Ovary (tissue), 9 donors: ENCODE measurements around the gene NOD1. TPM values are rescaled to one million over a fixed set of nuclear protein-coding genes. Genes with fewer than 3 reads are reported as not detected.

Experiments used
- DNase-seq, 5 donors: peaks; one replicate each; pipeline ENCODE4 v3.0.0-alpha.2; 2019 to 2020
- H3K27ac ChIP-seq, 2 donors: fragments of 200-600 bp; one replicate each; pipeline versions ENCODE4 v1.5.1 to v1.8.0; 2019 to 2022
- H3K27me3 ChIP-seq: fragments of 200-600 bp; one replicate; pipeline ENCODE4 v1.8.0; 2022
- H3K36me3 ChIP-seq: fragments of 200-600 bp; sonication (generic); one replicate; pipeline ENCODE4 v1.5.1; 2019
- H3K4me1 ChIP-seq: one replicate; pipeline ENCODE4 v1.8.1; 2013; ENCODE audit warnings: mild to moderate bottlenecking, moderate library complexity; ENCODE audit not compliant: insufficient read depth
- H3K4me3 ChIP-seq: fragments of 200-600 bp; sonication (generic); one replicate; pipeline ENCODE4 v1.5.1; 2017
- H3K9me3 ChIP-seq, 2 donors: fragments of 200-600 bp in 1 of 2; sonication (generic) in 1 of 2; one replicate each; pipeline versions ENCODE4 v1.5.1 to v1.8.1; 2013 to 2019; ENCODE audit warnings: mild to moderate bottlenecking in 1 of 2, moderate library complexity in 1 of 2
- CTCF ChIP-seq, 3 donors: fragments of 450-650 bp in 2 of 3; fragments of 200-600 bp in 1 of 3; IDR thresholded peaks; one replicate each; pipeline versions ENCODE4 v1.5.1 to v1.8.0; 2016 to 2022; ENCODE audit warnings: antibody characterized with exemption in 3 of 3, mild to moderate bottlenecking in 1 of 3
- EP300 ChIP-seq: sonication (generic); formaldehyde crosslinking; IDR thresholded peaks from one replicate; pipeline ENCODE4 v1.6.1; 2017; ENCODE audit warnings: antibody characterized with exemption
- POLR2A ChIP-seq: fragments of 450-650 bp; IDR thresholded peaks from one replicate; pipeline ENCODE4 v1.6.1; 2017; ENCODE audit warnings: antibody characterized with exemption, mild to moderate bottlenecking, moderate library complexity
- WGBS, 3 donors: extraction: QIAGEN DNeasy Blood & Tissue Kit in 1 of 3; methylation state at CpG; one replicate each; pipeline versions ENCODE4 v1.1.5 to v1.1.7; 2013 to 2017; 5-methylcytosine and 5-hydroxymethylcytosine counted together
- intact Hi-C, 4 donors: fragments of 100-400 bp; cut with DNase I; formaldehyde crosslinking; loops; one replicate each; pipeline versions ENCODE4 v1.11.0 to v1.15.1; 2022 to 2023
- polyA plus RNA-seq, 2 donors: library from polyadenylated mRNA; stranded (reverse); fragments of 200-250 nt in 1 of 2; fragments of 350-450 nt in 1 of 2; fragmentation: Illumina TruSeq in 1 of 2; extraction: RNeasy Lipid Tissue Mini Kit (QIAGEN cat#74804) in 1 of 2; gene quantifications; one replicate each; pipeline ENCODE4 v1.2.3, GENCODE V29; 2013 to 2014
- total RNA-seq, 7 donors: library from RNA; depleted of rRNA in 2 of 7; stranded (reverse); fragments of >200 nt in 2 of 7; fragmentation: NEBNext Ultra II Directional in 3 of 7; extraction: Animal tissue kit (Norgen Biotek cat#: 25700) in 3 of 7; gene quantifications; one replicate each; pipeline versions ENCODE4 v1.1.0 to v1.2.4, GENCODE V29; 2016 to 2023
- donor health status: DM: no; HTN: no; CAD: no; lungs with moderate emphysema.
- donor health status: DM: no; HTN: no; CAD: no.
- donor health status: Bipolar disorder and iron deficiency.
- donor health status: DM: yes; HTN: yes; CAD: no.
- donor health status: DM: no; HTN: no; CAD: no.
- donor health status: DM: yes; HTN: yes; CAD: no.

The NOD1 gene
- total and polyA plus RNA-seq, 9 donors: 15.2 to 33.5 (median 20.5) TPM

- Histone ChIP-seq H3K36me3 (no peaks in the 10 kb centered on the region), H3K4me1 (no peaks in the 10 kb centered on the region), H3K27ac (no peak overlapping the region), H3K4me3 (no peak overlapping the region), H3K27me3 (no peaks in the 10 kb centered on the region), H3K9me3 (no peaks in the 10 kb centered on the region)
- TF ChIP-seq POLR2A (no peak), EP300 (no peak), CTCF (IDR thresholded peaks at IDR 0.05) (no peak)
- intact Hi-C loops: no loop called here
- 52 to 66% (median 60%) methylated on average over 7 of the region's 7 CpGs for WGBS, 3 donors
- peak; percentile 59 to 83 (median 65) for DNase-seq
These were observed 32.8 kb downstream of the NOD1 start for GRCh38 chr7:30445770-30446169.

- TF ChIP-seq POLR2A (no peak), EP300 (no peak), CTCF (IDR thresholded peaks at IDR 0.05) (no peak)
- peak in 1 of 5 donors; percentile 7 for DNase-seq
- H3K36me3 ChIP-seq: no peaks in the 10 kb centered on the region
- peaks cover 3% of the 10 kb centered on the region for H3K4me1 ChIP-seq
- 95 to 96% (median 95%) methylated on average over 21 of the region's 21 CpGs for WGBS, 3 donors
- H3K4me3 ChIP-seq: no peak overlapping the region
- H3K27me3 ChIP-seq: no peaks in the 10 kb centered on the region
- intact Hi-C loops: loop anchor here in 1 of 4 donors (10.0 kb wide), 1 partner anchor 163 kb away; no protein-coding TSS in a partner anchor
- H3K9me3 ChIP-seq: no peaks in the 10 kb centered on the region
- no peak overlapping the region for H3K27ac ChIP-seq
These were observed 40.6 kb downstream of the NOD1 start for GRCh38 chr7:30437823-30438574.

- peaks cover 3% of the 10 kb centered on the region for H3K4me1 ChIP-seq
- intact Hi-C loops: loop anchor here in 1 of 4 donors (10.0 kb wide), 1 partner anchor 162 kb away; no protein-coding TSS in a partner anchor
- WGBS, 3 donors: 90 to 97% (median 92%) methylated on average over 1 of the region's 1 CpG
- H3K9me3 ChIP-seq: no peaks in the 10 kb centered on the region
- DNase-seq: no peak
- TF ChIP-seq EP300 (no peak), CTCF (IDR thresholded peaks at IDR 0.05) (no peak), POLR2A (no peak)
- H3K27ac ChIP-seq: no peak overlapping the region
- H3K4me3 ChIP-seq: no peak overlapping the region
- H3K27me3 ChIP-seq: no peaks in the 10 kb centered on the region
- no peaks in the 10 kb centered on the region for H3K36me3 ChIP-seq
These were observed 42.1 kb downstream of the NOD1 start for GRCh38 chr7:30436518-30436917.

- peak in 1 of 5 donors; percentile 29 for DNase-seq
- no peak for TF ChIP-seq POLR2A
- TF ChIP-seq EP300: no peak
- TF ChIP-seq CTCF (IDR thresholded peaks at IDR 0.05): no peak
- no peaks in the 10 kb centered on the region for H3K9me3 ChIP-seq
- H3K27ac ChIP-seq: no peak overlapping the region
- intact Hi-C loops: loop anchor here in 1 of 4 donors (10.0 kb wide), 1 partner anchor 161 kb away; no protein-coding TSS in a partner anchor
- H3K36me3 ChIP-seq: no peaks in the 10 kb centered on the region
- WGBS, 3 donors: 71 to 85% (median 80%) methylated on average over 6 to 7 of the region's 7 CpGs
- H3K4me1 ChIP-seq: peaks cover 3% of the 10 kb centered on the region
- H3K27me3 ChIP-seq: no peaks in the 10 kb centered on the region
- no peak overlapping the region for H3K4me3 ChIP-seq
These were observed 42.5 kb downstream of the NOD1 start for GRCh38 chr7:30436046-30436445.
